Stimulated activated CD4-positive, alpha-beta T cell treated with anti-CD3 and anti-CD28 coated beads, Interleukin-4, amount 100 ng/mL, for 24 hours (primary cell): ENCODE results near the gene CCRL2.
A peak's percentile ranks its signal among the peaks of the same experiment; 100 is the strongest.
"Not testable (repeated sequence)": the region's sequence is repeated elsewhere in the genome, so short reads cannot be mapped to it uniquely, and the experiment has no call there.

Experiments used
- DNase-seq: peaks from one replicate; pipeline ENCODE4 v3.0.0-alpha.2; 2020

Gene CCRL2

DNA sequence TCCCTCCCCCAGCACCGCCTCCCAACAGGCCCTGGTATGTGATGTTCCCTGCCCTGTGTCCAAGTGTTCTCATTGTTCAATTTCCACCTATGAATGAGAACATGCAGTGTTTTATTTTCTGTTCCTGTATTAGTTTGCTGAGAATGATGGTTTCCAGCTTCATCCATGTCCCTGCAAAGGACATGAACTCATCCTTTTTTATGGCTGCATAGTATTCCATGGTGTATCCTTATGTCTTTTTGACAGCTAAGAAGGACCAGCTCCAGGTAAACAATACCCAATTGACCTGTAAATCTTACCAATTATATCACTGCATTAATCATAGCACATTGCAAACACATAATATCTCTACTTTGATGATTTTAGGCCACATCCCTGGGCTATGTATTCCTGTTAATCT, 23.8 kb downstream of the CCRL2 start:
- DNase-seq: not testable (repeated sequence)

DNA sequence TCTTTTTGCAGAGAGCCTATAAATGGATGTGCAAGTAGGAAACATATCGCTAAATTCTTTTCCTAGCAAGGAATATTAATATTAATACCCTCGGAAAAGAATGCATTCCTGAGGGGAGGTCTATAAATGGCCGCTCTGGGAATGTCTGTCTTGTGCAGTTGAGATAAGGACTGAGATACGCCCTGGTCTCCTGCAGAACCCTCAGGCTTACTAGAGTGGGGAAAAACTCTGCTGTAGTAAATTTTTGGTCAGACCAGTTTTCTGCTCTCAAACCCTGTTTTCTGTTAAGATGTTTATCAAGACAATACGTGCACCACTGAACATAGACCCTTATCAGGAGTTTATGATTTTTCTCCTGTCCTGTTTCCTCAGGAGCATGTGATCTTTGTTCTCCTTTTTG, 24.8 kb downstream of the CCRL2 start:
- DNase-seq: not testable (repeated sequence)

DNA sequence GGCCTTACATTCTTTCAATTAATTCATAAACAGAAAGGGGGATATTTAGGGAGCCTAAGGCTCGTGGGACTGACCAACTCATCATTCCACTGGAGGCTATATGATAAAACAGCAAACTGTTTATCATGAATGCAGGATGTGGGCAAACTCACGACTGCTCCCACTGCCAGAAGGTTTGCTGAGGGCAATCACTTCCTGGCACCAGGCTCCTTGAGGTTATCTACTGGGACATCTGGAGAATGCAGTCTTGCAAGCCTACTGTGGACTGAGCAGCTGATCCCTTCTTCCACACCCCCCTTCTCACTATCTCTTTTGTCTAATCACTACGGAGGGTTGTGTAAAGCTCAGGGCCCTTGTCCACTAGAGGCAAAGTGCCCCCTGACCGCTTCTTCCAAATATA, 26.1 kb downstream of the CCRL2 start:
- DNase-seq: not testable (repeated sequence)

GRCh38 chr3:46433841-46434240, 26.8 kb downstream of the CCRL2 start:
- DNase-seq: no peak

- no peak for DNase-seq
These were observed 28.1 kb downstream of the CCRL2 start for GRCh38 chr3:46435081-46435726.

GRCh38 chr3:46438831-46439230, 31.8 kb downstream of the CCRL2 start:
- DNase-seq: no peak

DNA sequence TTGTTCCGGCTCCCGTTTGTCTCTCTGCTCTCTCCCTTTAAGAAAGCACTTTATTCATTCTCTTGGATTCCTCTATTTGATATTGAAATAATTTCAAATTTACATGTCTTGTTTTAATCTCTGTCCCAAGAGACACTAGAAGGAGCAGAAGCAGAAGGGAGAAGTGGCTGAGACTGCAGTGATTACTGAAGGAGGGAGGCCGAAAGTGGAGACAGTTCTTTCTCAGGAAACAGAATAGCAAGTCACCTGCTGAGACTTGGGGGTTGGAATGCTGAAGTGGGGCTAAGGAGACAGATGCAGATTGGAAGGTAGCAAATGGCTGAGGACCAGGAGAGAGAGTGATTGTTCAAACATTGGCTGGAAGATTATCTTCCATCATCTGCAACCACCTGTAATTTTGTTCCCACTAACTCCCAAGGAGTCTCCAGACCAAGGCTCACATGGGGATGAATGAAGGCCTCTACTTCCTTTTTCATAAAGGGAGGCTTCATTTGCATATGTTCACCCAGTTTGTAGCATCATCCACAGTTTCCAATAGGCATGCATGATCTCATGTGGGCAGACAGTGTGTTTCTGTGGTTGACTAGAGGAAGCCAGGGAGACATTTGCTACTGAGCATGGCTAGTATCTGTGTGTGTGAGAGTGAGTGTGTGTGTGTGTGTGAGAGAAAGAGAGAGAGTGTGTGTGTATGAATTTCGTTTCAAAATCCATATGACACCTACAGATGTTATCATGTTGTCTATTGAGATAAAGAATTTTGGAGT, 33.7 kb downstream of the CCRL2 start:
- DNase-seq: peak; percentile 41

DNA sequence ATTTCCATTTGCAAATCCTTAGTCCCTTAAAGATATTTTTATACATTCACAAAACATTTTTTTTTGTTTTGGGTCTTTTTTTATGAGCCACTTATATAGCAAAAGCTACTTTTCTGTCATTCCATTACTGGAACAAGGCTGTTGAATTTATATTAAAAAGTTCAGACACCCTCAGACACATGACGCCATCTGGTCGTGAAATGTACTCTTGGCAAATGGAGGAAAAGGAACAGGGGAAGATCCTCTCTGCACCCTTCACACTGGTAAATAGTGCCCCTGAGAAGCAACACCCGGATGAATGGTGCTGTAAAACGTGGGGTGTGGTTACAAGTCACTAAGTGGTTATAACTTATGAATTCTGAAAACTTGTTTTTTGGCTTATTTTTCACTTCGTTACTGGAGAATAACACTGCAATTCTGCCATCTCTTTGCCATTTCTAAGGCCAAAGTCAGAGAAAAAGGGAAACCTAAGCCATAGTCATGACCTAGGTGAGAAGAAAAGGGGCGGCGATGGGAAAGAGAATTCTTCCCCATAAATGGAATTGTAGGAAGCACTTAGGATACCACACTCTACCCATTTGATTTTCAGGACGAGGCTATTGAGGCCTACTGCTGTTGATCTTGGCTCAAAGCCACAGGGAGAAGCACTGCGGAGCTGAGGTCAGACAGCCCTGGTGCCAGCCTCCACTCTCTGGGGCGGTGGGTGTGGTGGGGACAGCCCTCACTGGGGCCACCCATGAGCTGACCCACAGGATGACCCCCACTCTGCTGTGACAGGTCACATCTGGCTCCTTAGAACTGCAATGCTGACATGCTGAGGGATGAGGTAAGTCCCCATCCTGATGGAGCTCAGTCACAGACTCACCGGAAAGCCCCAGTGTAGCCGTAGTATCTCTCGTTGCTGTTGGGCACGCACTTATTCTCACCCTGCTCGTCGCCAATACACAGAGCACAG, 35.8 kb downstream of the CCRL2 start:
- peak; percentile 48 for DNase-seq

GRCh38 chr3:46447228-46447985, 40.3 kb downstream of the CCRL2 start:
- no peak for DNase-seq

DNA sequence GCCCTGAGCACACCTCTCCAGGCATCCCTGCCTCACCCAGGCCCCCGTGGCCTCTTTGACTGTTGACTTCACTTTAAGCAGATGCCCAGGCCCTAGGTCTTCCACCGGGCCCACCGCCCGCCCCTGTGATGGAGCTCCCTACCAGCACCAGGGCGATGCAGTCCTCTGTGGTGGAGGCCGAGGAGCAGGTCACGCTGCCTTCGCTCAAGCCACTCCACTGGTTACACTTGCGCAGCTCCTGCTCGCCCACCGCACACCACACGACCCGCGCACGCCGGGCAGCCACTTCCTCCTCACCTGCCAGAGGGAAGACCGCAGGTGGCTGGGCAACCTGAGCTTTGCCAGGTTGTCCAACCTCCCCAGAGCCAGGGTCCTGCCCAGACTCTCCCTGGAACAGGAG, 41.7 kb downstream of the CCRL2 start:
- no peak for DNase-seq

DNA sequence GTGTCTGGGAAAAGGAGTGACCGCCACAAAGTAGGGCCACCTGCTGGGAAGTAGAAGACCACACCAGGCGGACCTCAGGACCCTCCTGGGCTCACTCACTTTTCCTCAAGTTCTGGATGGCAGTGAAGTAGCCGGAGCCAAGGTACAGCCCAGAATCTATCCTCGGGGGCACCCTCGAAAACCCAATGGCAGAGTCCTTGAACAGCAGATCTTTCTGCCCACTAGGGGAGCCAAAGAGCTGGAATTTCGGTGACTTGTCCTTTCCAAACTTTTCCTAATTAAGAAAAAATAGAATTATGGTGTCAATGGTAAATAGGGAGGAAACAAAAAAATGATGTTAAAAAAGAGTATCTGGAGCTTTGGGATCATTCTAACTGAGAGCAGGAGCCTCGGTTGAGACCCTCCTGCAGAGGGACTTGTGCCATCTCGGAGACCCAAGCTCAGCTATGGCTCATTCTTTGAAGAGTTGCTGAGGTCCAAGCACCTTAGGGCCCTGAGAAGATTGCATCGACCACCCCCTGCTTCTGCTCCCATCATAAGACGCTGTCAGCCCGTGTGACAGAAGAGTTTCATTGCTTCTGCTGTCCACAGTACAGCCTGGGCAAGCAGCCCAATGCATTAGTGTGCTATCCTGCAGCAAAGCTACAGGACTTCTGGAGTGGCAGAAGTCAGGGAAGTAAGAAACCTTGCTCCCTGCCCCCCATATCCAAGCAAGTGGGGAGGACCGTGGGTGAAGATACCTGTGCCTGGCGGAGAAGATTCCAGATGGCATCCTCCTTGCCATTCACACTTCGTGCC, 42.9 kb downstream of the CCRL2 start:
- DNase-seq: no peak

DNA sequence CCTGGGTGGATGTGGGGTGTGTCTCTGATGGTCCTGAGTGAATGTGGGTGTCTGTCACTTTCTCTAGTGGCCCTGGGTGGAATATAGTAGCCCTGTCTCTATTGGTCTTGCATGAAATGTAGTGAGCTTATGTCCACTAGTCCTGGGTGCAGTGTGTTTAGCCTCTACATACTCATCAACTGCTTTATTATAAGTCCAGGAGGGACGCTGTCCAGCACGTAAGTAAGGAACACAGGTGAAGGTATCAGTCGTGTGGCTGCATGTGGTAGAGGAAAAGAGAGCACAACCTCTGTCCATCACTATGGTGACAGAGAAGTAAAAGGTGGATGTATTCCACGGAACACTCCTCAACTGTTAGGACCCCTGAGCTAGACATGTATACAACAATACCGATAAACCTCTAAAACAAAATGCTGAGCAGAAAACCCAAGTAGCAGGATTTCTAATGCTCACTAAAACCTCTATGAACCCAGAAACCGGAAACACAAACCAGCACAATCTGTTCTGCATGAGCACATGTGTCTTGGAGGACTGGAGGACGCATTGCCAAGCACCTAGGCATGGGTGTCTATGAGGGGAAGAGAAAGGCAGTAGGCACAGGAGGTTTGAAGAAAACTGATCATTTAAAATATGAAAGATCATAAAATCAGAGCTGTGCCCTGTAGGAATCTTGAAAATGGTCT, 46.6 kb downstream of the CCRL2 start:
- DNase-seq: no peak

DNA sequence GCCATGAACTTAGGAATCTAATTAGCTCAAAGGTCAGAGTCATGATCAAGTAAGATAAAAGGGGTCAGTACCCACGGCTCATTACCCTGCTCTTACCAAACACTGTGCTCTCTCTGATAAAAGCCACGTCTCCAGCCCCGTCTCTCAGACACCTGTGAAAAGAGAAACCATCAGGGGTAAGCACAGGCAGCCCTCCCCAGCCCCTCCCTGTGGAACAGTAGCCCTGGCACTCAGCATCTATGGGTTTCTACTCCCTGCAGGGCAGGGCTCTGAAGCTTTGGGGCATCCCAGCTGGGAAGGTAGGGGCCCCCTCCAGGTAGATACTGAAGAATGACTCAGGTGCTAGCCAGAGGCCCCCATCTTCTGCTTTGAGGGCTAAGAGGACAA, 47.1 kb downstream of the CCRL2 start:
- no peak for DNase-seq

DNA sequence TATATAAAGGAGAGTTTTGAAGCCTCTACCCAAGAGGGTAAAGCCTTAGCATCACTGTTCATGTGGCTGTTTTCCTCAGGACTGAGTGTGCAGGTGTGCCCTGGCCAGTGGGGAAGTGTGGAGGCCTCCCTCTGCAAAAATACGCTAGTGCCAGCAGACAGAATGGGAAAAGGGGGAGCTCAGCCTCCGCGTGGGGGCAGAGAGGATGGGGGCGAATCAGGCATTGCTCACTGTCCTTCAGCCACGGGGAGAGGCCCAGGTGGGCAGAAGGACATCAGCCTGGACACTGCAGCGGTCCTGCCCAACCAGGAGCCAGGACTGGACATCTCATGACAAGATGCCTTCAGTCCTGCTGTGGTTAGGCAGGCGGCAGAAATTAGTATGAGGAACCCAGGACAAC, 47.5 kb downstream of the CCRL2 start:
- DNase-seq: no peak

GRCh38 chr3:46455231-46456115, 48.4 kb downstream of the CCRL2 start:
- no peak for DNase-seq

DNA sequence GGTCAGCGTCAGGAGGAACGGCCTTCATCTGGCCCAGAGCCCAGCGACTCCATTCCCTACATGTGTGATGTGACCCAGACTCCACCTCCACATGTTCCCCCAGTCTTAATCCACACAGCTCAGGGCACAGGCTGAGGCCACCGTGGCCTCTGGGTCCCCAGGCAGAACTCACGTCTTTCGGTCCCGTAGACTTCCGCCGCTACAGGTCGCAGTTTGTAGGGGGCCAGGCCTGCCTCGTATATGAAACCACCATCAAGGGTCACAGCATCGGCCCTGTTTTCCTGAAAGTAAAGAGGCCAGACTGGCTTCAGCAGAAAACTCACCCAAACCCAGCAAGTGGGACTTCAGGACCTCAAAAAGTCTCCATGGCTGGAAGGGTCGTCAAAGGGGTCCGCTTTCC, 49.1 kb downstream of the CCRL2 start:
- DNase-seq: no peak
